B cell (primary cell): Measurements from ENCODE around the gene XYLT1. TPM values are rescaled to one million over a fixed set of nuclear protein-coding genes. Genes with fewer than 3 reads are reported as not detected.

ENCODE experiments used
- ATAC-seq: fragments of 200-7000 bp; cut with Tn5 transposase; one replicate; pipeline ENCODE4 v1.10.0; 2021; ENCODE audit warnings: low read depth, mild to moderate bottlenecking, moderate number of reproducible peaks, moderate library complexity
- CTCF ChIA-PET: fragments of 350-600 bp; sonication (Branson Sonifier 250); formaldehyde crosslinking; loops from one replicate; lab custom pipeline; 2021; ENCODE audit warnings: antibody characterized with exemption, inconsistent platforms; lab: Charles Lee
- POLR2A ChIA-PET: fragments of 350-600 bp; sonication (Branson Sonifier 250); formaldehyde crosslinking; loops from one replicate; lab custom pipeline; 2021; ENCODE audit warnings: antibody characterized with exemption; lab: Charles Lee
- DNase-seq: peaks from one replicate; pipeline ENCODE4 v3.0.0; 2013
- H2AFZ ChIP-seq: 2 replicates; pipeline ENCODE4 v1.6.1; 2012; ENCODE audit warnings: mild to moderate bottlenecking, low read depth, low read length; ENCODE audit not compliant: insufficient read depth, poor library complexity, severe bottlenecking
- H3K27ac ChIP-seq, 2 donors: 1 replicate in 1 of 2; 2 replicates in 1 of 2; pipeline ENCODE4 v1.5.1; 2012 to 2013; ENCODE audit warnings: low read length in 2 of 2, mild to moderate bottlenecking in 2 of 2, moderate library complexity in 1 of 2
- H3K27me3 ChIP-seq, 4 experiments: fragments of 200-600 bp in 1 of 4; sonication (generic) in 1 of 4; replicated peaks in 1 of 4; 1 replicate in 2 of 4; 2 replicates in 2 of 4; pipeline versions ENCODE4 v1.6.1 to v1.7.0; 2013 to 2016; ENCODE audit warnings: low read length in 3 of 4, mild to moderate bottlenecking in 2 of 4, mixed read lengths in 1 of 4, moderate library complexity in 1 of 4; ENCODE audit not compliant: insufficient read depth in 4 of 4, control insufficient read depth in 3 of 4; ENCODE audit errors: control extremely low read depth in 1 of 4
- H3K36me3 ChIP-seq, 2 experiments: replicated peaks in 1 of 2; 1 replicate in 1 of 2; 2 replicates in 1 of 2; pipeline versions ENCODE4 v1.6.1 to v1.7.1; 2013; ENCODE audit warnings: low read length in 1 of 2; ENCODE audit not compliant: insufficient read depth in 2 of 2, control insufficient read depth in 1 of 2; ENCODE audit errors: control extremely low read depth in 1 of 2, extremely low read depth in 1 of 2
- H3K4me1 ChIP-seq, 2 donors: fragments of 200-600 bp in 1 of 2; sonication (generic) in 1 of 2; 1 replicate in 1 of 2; 2 replicates in 1 of 2; pipeline versions ENCODE4 v1.5.1 to v1.6.1; 2013 to 2017; ENCODE audit warnings: low read length in 2 of 2; ENCODE audit not compliant: control insufficient read depth in 2 of 2, insufficient read depth in 2 of 2
- H3K4me2 ChIP-seq: replicated peaks from 2 replicates; pipeline ENCODE3; 2012; ENCODE audit warnings: mild to moderate bottlenecking, low read depth, low read length; ENCODE audit not compliant: poor library complexity, severe bottlenecking
- H3K4me3 ChIP-seq, 5 experiments: fragments of 200-600 bp in 1 of 5; sonication (generic) in 1 of 5; 1 replicate in 3 of 5; 2 replicates in 2 of 5; pipeline versions ENCODE4 v1.5.1 to v1.7.0; 2011 to 2016; ENCODE audit warnings: low read length in 4 of 5, mild to moderate bottlenecking in 4 of 5, low read depth in 2 of 5, control low read depth in 1 of 5, moderate library complexity in 1 of 5; ENCODE audit not compliant: insufficient read depth in 1 of 5; ENCODE audit errors: control extremely low read depth in 1 of 5, extremely low read depth in 1 of 5
- H3K79me2 ChIP-seq: fragments of 200-600 bp; sonication (generic); one replicate; pipeline ENCODE4 v1.6.0; 2016; ENCODE audit warnings: low read length; ENCODE audit not compliant: control insufficient read depth, insufficient read depth
- H3K9ac ChIP-seq: fragments of 200-600 bp; sonication (generic); 2 replicates; pipeline ENCODE4 v1.6.1; 2017; ENCODE audit warnings: mild to moderate bottlenecking, low read length, moderate library complexity
- H3K9me3 ChIP-seq, 3 donors: one replicate each; pipeline versions ENCODE4 v1.6.1 to v1.7.1; 2013; ENCODE audit warnings: low read length in 2 of 3; ENCODE audit not compliant: control insufficient read depth in 2 of 3, insufficient read depth in 1 of 3; ENCODE audit errors: control extremely low read depth in 1 of 3
- H4K20me1 ChIP-seq: 2 replicates; pipeline ENCODE4 v1.6.0; 2012; ENCODE audit warnings: mild to moderate bottlenecking, low read length; ENCODE audit not compliant: insufficient read depth, control insufficient read depth, poor library complexity, severe bottlenecking
- H3K27ac Mint-ChIP-seq: one replicate; pipeline ENCODE4 v1.8.0; 2021; ENCODE audit warnings: mixed read lengths
- H3K27me3 Mint-ChIP-seq: one replicate; pipeline ENCODE4 v1.8.0; 2021; ENCODE audit warnings: mixed read lengths
- H3K4me1 Mint-ChIP-seq: one replicate; pipeline ENCODE4 v1.8.0; 2021; ENCODE audit warnings: mixed read lengths
- H3K4me3 Mint-ChIP-seq: one replicate; pipeline ENCODE4 v1.8.0; 2021; ENCODE audit warnings: mixed read lengths
- H3K9me3 Mint-ChIP-seq: one replicate; pipeline ENCODE4 v1.8.0; 2022; ENCODE audit warnings: mixed read lengths; ENCODE audit not compliant: insufficient read depth
- CTCF ChIP-seq: fragments of 200-600 bp; IDR thresholded peaks from one replicate; pipeline ENCODE4 v1.8.0; 2022; ENCODE audit warnings: antibody characterized with exemption, mild to moderate bottlenecking
- EZH2 ChIP-seq: IDR thresholded peaks from 2 replicates; pipeline ENCODE4 v1.6.1; 2012; ENCODE audit warnings: borderline replicate concordance, low read depth, mild to moderate bottlenecking, moderate library complexity, low read length; ENCODE audit not compliant: insufficient read depth, poor library complexity, severe bottlenecking
- WGBS: methylation state at CpG from one replicate; pipeline ENCODE4 v1.1.5; 2013; ENCODE audit warnings: missing lambda C conversion rate; ENCODE audit not compliant: insufficient coverage; 5-methylcytosine and 5-hydroxymethylcytosine counted together
- intact Hi-C: fragments of 100-400 bp; cut with micrococcal nuclease; formaldehyde crosslinking; loops from one replicate; pipeline ENCODE4 v1.10.0; 2022
- polyA plus RNA-seq: library from polyadenylated mRNA; depleted of rRNA; stranded (reverse); fragments of >200 nt; gene quantifications from 2 replicates; pipeline ENCODE4 v1.2.3, GENCODE V29; 2012
- total RNA-seq, 2 donors: library from RNA; stranded (reverse); fragments of 120-200 nt in 1 of 2; gene quantifications; 1 replicate in 1 of 2; 2 replicates in 1 of 2; pipeline versions ENCODE4 v1.2.3 to v1.2.4, GENCODE V29; 2013 to 2022

The XYLT1 gene
- total and polyA plus RNA-seq, 2 donors (not counting 1 experiment from before 2014, with no cell fraction given): 8.7 to 59.6 TPM

- Histone ChIP-seq H3K9me3 (no peaks in the 10 kb centered on the region), H3K4me2 (no peak overlapping the region), H3K4me3 (no peak overlapping the region), H3K27ac (no peak overlapping the region), H3K9ac (no peak overlapping the region), H3K79me2 (peaks cover 35% of the 10 kb centered on the region), H2AFZ (no peak overlapping the region), H3K4me1 (peaks cover 9 to 11% of the 10 kb centered on the region in 2 donors), H3K27me3 (no peaks in the 10 kb centered on the region), H4K20me1 (peaks cover 22% of the 10 kb centered on the region), H3K36me3 (peaks cover 0 to 19% of the 10 kb centered on the region in 2 experiments)
- intact Hi-C loops: no loop called here
- 100% methylated on average over 2 of the region's 7 CpGs for WGBS
- Mint-ChIP-seq H3K9me3 (no peaks in the 10 kb centered on the region), H3K27me3 (no peaks in the 10 kb centered on the region), H3K4me1 (peaks cover 7% of the 10 kb centered on the region), H3K4me3 (no peak overlapping the region), H3K27ac (no peak overlapping the region)
- ChIA-PET CTCF (no interaction called here), POLR2A (no interaction called here)
- DNase-seq: no peak
- TF ChIP-seq EZH2 (no peak), CTCF (no peak)
- no peak for ATAC-seq
Observed at GRCh38 chr16:17149904-17150483, 320.8 kb downstream of the XYLT1 start.

- Histone ChIP-seq H3K27ac (no peak overlapping the region), H3K36me3 (peaks cover 0 to 13% of the 10 kb centered on the region in 2 experiments), H3K4me3 (no peak overlapping the region), H3K4me2 (no peak overlapping the region), H3K4me1 (no peaks in the 10 kb centered on the region), H3K9ac (no peak overlapping the region), H3K9me3 (no peaks in the 10 kb centered on the region), H4K20me1 (peaks cover 22% of the 10 kb centered on the region), H3K27me3 (no peaks in the 10 kb centered on the region), H2AFZ (no peak overlapping the region), H3K79me2 (peaks cover 29% of the 10 kb centered on the region)
- 100% methylated on average over 2 of the region's 3 CpGs for WGBS
- H3K4me1 Mint-ChIP-seq: no peaks in the 10 kb centered on the region
- no peaks in the 10 kb centered on the region for H3K9me3 Mint-ChIP-seq
- intact Hi-C loops: no loop called here
- TF ChIP-seq CTCF (no peak), EZH2 (no peak)
- ChIA-PET CTCF (no interaction called here), POLR2A (no interaction called here)
- no peak for DNase-seq
- no peak overlapping the region for H3K4me3 Mint-ChIP-seq
- no peak for ATAC-seq
- no peaks in the 10 kb centered on the region for H3K27me3 Mint-ChIP-seq
- no peak overlapping the region for H3K27ac Mint-ChIP-seq
Observed at GRCh38 chr16:17147942-17148341, 322.8 kb downstream of the XYLT1 start.
